NCI-H1092 (cell line): ENCODE measurements around the gene CENPM.
A peak's percentile ranks its signal among the peaks of the same experiment; 100 is the strongest.

Experiments used
- DNase-seq: peaks from one replicate; lab custom pipeline; 2025; lab: John Stamatoyannopoulos, UW

The CENPM gene

DNA sequence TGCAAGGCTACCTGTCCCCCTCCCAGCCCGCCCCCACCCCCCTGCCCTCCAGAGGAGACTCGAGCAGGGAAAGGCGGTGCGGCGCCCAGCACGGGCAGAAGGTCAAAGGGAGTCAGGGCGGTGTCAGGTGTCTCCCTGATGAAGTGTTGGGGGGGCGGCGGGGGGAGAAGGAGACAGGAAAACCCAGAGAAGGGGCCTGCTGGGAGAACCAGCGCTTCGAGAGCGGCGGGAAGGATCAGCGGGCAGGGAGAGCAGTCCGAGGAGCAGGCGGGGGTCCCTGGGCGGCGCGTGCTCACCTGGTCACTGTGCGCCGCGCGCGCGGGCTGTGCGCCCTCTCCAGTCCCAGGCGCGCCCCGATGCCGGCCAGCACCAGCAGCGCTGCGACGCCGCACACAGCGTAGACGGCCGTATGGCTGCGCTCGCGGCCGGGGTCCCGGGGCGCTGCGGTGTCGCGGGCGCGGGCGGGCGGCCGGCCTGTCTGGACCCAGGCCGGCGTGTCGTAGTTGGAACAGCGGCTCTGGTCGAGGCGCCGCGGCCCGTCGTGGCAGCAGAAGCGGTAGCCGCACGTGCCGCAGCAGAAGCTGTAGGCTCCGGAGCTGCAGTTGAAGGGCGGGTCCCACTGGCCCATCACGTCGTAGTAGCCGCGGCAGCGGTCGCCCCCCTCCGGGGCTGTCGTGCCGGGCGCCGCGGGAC is 33.0 kb downstream of the CENPM start:
- no peak for DNase-seq

DNA sequence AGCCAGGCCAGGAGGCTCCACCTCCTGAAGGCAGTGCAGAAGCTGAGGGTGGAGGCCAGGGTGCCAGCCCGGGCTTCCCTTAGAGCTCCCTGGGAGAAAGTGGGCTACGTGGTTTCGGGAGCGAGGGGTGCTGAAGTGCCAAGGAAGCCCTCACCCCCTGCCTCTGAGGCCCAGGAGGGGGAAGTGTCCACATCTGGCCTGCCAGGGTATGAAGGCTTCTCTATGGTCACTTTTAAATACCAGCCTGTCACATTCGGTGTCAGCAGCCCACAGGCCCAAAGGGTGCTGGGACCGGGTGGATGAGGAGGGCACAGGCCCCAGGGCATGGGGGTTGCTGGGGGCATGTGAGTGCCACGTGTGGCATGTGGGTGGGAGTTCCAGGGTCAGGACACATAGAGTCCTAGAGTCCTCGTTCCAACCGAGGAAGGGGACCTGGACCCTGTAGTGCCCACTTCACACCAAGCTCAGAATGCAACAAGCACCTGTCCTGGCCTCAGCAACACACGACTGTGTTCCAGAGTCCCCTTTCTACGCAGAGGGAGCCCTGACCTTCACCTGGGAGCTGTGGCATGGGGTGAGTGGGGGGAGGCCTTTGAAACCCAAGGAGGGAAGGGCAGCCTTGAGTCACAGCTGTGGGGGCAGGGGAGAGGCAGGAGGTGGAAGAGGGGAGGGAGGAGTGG is 33.8 kb downstream of the CENPM start:
- no peak for DNase-seq

DNA sequence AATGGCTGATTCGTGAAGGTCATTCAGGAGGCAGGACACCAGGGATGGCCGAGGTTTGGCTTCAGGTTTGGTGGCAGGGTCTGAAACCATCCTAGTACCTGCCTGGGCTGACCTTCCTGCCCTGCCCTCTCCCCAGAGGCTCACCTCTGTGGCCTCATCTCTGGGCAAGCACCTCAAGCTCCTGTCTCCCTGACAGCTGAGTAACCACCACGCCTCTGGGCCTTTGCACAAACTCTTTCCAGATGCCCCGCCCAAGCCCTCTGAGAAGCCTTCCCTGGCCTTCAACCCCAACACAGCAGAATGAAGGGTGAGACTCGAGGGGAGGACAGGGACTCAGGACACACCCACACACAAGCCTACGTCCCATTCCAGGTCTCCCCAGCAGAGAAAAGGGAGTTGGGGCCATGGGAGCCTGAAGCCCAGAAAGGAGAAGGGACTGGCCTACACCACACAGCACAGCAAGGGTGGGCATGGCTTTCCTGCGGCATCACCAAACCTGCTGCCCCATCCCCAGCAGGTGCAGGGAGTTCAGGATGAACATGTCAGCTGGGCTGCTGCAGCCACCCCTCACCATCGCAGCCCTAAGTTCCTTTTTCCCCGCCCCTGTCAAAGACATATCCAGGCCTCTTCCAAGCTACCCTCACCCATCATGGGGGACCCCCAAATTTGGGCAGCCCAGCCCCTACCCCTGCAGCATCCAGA is 34.5 kb downstream of the CENPM start:
- no peak for DNase-seq

DNA sequence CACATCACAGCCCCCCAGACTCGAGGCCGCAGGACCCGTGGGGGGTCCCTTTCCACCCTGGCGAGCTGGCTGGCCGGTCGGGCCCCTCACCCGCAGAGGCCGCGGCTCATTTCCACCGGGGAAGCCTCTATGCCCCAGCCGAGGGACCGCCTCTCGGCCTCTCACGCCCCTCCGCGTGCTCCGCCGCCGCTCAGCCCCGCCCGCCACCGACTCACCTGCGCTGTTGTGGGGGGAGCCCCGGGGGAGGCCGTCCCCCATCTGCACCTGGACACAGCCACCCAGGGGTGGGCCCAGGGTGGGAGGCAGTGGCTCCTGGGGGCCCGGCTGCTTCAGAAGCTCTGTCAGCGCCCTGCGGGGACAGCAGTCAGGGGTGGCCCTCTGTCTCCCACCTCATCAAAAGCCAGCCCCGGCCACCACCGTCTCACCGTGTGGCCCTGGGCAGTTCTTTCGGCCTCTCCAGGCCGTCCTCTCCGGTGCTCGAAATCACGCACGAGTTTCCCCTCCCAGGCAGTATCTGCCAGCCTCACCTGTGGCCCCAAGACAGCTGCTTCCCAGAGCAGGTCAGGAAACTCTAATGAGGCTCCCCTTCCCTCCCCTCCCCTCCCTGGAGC is 35.8 kb downstream of the CENPM start:
- DNase-seq: no peak

DNA sequence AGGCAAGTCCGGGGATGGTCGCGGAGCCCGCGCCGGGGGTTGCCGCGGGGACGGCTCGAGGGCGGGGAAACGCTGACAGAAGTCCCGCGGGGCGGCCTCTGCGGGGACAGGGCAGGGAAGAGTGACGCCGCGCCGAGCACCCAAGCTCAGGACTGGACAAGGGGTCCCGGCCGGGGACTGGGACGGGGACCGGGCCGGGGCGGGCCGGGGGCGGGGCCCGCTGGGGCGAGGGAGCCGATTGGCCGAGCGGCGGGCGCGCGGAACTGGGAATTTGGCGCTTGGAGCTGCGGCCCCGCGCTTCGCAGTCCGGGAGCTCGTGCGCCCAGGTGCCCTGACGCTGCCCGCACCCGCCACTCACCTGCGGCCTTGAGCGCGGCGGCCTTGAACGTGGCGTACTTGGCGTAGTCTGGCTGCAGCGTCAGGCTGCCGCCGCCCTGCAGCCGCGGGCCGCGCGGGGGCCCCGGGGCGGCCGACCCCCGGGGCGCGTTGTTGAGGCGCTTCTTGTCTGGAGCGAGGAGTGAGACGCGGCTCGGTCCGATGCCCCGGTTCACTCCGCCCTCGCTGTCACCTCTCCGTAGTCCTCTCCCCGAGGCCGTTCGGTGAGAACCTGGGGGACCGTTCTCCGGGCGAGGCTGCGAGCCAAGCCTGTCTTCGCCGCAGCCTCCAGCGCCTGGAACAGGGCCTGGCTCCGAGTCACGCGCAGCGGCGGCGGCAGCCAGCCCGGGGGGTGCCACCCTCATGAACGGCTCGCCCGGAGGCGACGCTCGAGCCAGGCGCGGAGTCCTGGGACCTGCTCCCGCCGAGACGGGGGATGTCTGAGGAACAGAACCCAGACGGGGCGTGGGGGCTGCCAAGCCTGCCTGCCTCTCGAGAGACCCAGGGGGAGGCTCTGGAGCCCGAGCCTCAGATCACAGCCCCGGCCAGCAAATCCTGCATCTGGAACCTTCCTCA is 36.6 kb downstream of the CENPM start:
- no peak for DNase-seq

DNA sequence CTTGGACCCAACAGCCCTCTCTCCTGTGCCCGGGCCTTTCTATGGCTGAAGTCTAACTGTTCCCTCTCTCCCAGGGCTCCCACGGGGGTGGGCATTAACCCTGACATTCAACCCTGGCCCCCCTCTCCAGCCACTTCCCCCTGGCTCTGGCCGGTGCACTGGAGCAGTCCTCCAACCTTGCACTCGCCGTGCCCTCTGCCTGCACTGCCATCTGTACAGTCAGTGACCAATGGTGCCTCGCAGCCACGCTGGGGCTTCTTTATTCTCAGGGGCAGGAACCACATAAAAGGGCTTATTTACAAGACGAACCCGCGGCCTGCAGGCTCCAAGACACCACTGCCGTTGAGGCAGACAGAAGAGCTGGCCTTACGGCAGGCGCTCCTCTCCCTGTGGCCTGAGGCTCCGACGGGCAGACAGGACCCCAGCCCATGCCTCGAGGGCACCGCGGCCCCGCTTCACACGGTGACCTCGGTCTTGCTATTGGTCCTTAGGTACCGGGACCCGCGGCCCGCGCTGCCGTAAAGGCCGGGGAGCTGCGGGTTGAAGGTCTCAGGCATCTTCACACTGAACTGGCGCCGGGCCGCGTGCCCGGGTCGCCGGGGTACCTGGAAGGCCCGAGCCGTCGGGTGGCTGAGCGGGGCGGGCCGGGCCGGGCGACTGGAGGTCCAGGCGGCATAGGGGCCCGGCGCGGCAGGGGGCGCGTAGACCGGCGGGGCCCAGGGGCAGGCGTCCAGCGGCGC is 37.5 kb downstream of the CENPM start:
- no peak for DNase-seq

DNA sequence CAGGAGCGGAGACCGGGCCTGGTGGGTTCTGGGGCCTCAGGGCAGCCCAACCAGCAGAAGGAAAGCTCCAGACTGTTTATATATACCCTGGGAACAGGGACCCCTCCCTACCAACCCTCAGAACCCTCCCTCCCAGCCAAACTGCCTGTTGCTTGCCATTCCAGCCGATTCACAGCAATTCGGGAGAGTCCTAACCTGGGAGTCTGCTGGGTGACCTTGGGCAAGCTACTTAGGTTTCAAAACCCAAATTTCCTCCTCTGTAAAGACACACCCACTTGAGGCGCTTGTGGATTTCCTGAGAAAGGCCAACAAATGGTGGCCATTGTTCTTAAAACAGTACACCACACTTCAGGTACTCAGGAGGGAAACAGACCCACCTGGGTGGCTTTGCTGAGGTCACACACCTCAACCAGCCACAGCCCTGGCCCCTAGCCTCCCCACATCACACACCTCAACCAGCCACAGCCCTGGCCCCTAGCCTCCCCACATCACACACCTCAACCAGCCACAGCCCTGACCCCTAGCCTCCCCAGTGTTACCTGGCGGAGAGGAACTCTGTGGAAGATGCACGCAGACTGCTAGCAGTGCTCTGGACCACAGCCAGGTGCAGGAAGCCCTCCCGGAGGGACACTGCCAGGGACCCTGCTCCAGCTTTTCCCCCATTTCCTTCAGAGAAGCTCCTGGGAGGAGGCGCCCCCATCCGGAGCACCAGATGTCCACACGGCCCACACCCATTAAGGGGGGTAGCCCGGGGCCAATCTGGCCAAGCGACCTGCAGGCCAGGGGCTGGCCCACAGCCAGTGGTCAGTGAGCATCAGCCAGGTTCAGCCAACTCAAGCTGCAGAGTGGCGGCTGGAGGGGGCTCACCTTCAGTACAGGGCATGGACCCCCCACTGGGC is 38.3 kb downstream of the CENPM start:
- no peak for DNase-seq

DNA sequence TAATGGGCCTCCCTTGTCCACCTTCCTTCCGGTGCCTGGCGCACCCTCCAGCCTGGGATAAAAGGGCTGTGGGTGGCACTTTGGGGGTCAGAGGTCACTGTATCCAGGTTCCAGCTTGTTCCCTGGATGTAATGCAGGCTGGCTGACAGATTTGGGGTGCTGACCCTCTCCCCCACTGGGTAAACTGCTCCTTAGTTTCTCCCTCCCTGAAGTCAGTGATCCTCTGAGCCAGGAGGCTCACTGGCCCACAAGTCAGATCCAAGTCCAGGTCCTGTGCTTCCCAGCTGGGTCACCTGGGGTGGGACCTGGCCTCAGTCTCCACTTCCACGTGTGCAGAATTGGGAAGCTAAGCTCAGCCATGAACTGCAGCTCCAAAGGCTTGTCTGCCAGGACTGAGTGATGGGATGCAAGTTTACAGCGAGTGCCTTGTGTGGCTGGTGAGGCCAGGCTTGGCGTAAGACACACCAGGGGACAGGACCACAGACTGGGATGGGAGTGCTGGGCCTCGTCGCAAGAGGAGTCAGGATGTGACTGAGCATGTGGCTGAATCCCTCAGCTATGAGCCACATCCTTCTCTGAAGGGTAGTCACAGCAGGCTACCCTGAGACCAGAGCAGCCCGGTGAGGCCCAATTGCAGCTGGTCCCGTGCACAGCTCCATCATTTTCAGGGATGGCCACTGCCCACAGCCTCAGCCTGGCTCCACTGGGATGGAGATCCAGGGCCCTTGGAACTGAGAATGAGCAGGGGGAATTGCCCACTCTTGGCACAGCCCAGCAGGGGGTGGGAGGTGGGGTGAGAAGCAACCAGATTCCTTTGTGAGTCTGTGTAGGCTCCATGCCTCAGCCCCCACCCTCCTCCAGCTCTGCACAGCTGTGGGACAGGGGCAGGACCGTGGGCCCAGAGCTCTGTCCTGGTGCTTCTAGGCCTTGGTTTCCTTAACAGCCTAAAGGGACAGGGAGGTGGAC is 39.2 kb downstream of the CENPM start:
- no peak for DNase-seq

DNA sequence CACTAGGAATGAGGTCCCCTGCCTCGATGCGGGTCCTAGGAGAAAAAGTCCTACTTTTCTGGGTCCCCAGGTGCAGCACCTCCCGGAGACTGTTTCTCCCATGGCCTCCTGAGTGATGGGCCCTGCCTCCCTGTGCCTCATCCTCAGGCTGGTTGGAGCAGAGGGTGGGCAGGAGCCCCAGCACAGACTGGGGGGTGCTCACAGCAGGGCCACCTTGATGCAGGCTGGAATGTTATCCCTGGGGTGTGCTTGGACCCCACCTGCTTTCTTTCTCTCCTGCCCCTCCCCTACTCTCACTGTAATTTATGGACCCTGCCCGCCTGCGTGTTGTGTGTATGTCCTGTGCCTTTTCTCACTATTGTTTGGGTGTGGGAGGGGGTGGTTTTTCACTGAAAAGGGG is 40.1 kb downstream of the CENPM start:
- no peak for DNase-seq

DNA sequence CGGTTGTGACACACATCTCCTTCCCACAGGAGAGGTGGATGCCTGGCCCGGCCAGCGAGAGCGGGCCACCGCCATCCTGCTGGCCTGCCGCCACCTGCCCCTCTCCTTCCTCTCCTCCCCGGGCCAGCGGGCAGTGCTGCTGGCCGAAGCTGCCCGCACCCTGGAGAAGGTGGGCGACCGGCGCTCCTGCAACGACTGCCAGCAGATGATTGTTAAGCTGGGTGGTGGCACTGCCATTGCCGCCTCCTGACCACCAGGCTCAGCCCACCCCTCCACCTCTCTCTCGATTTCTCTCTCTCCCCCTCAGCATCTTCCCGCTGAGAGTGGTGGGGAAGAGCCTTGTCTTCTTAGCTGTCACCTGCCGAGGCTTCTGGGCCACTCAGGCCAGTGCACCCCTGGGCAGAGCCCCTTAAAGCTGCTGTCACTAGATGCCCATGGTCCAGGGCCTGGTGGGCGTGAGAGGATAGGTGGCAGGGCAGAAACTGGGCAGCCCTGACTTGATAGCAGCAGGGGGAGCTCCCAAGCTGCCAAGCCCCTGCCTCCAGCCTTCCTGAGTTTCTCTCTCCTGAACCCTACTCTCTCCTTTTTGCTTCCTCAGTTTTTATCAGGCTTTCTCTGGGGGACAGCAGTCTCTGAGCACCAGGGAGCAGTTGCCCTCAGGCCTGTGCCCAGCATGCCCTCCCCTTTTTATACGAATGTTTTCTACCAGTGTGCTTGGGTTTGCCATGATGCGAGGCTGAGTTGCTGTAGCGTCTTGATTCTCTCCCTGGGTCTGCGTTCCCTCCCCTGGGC is 41.3 kb downstream of the CENPM start:
- DNase-seq: no peak

DNA sequence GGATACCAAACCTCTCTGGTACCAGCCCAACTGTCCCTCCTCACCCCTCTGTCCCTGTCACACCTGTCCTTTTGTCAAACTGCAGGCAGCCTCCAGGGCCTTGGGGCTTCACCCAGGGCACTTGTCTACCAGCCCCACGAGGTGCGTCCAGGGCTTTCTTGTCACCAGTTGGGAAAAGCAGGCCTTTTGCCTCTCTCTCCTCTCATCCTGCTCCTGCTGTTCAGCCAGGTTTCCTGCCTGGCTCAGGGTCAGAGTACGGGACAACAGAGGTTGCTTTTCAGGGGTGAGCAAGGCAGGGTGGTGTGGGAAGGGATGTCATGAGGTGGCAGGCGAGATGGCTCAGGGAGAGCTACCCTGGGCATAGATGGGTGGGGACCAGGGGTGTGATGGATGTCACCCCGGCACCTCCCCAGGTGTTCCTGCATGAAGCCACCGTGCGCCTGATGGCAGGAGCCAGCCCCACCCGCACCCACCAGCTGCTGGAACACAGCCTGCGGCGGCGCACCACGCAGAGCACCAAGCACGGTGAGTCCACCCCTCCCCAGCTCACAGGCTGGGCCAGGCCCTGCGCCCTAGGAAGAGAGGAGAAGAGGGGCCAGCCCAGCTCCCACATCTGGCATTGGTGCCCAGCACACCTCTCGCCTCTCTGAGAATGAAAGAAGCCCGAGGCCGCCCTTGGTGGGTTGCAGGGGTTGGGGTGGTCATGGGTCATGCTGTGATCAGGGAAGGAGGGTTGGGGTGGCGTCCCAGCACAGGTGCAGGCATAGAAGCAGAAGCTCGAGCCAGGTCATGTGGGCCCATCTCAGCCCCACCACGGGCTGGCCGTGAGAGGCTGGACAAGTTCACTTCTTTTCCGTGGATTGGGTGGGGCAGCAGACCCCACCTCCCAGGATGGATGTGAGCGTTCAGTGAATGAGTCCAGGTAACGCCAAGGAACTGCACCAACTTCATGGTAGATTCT is 42.2 kb downstream of the CENPM start:
- no peak for DNase-seq

DNA sequence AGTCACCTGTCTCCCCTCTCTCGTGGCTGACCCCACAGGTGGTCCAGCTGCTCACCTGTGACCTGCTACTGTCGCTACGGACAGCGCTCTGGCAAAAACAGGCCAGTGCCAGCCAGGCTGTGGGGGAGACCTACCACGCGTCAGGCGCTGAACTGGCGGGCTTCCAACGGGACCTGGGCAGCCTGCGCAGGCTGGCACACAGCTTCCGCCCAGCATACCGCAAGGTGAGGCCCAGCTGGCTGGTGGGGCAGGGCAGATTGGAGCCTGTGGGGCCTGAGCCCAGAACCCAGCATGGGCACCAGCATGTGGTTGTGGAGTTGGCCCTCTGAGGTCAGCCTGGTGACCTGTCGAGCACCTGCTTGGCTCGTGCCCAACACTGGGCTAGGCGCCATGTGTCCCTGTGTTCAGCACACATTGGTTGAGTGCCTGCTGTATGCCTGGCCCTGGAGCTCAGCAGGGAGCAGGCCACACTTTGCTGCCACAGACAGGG is 44.0 kb downstream of the CENPM start:
- DNase-seq: peak; percentile 70

DNA sequence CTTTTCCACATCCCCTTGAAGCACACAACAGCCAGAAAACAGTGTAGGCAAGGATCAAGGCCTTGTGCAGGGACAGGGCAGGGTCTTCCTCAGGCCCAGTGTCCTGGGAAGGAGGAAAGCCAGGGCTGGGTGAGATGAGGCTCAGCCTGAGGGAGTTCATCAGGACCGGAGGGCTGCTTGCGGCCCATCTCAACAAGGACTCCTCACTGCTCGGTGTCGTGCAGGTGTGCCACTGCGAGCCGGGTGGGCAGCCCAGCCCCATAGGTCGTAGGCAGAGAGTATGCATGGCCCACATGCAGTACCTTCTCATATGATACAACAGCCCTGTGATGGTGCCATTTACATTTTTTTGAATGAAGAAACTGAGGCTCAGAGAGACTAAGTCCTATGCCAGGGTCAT is 44.9 kb downstream of the CENPM start:
- no peak for DNase-seq

DNA sequence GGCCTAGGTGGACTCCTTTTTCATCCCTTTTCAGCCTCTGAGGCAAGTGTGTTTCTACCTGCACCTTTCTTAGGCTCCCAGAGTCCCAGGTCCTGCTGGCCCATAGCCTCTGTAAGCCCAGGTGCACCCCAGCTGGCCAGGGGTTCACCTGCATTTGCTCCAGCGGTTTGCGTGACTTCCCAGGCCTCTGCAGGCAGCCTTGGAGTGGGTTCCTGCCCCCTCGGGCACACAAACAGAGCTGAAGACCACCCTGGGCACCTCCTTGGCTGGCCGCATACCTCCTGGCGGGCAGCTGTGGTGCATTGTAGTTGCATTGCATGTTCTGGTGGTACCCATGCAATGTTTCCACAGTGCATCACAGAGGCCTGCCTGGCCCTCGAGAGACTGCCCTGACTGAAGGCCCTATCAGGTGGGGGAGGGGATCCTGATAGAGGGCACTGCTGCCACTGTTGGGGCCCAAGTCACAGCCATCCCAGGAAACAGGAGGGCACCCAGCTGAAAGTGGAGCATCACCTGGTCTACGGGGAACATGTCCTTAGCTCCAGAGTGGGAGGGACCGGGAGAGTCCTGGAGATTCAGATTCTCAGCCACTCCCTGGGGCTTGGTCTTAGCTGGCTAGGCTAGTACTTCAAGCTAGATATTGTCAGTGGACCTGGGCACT is 46.2 kb downstream of the CENPM start:
- DNase-seq: no peak

DNA sequence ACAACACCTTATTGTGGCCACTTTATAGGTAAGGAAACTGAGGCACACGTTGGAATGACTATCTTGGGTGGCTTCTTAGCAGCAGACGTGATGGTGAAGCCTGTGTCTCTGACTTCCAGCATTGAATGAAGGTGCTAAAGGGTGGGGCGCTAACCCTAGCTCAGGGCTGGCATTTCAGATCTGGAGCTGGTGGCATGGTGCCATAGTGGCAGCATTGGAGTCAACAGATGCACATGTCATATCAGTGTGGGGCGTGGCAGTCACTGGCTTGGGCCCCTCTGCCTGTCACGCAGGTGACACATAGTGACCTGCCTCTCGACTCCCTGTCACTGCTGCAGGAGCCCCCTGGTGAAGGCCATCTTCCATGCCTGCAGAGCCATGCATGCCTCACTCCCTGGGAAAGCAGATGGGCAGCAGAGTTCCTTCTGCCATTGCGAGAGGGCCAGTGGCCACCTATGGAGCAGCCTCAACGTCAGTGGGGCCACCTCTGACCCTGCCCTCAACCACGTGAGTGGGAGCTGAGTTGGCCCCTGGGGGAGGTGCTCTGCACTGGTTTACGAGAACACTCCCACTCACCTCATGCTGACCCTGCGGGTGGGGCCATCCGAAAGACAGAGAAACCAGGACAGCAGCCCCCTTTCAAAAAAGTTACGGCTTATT is 46.8 kb downstream of the CENPM start:
- no peak for DNase-seq
